ENCODE measurements around the gene PIK3CD. TPM values are rescaled to one million over a fixed set of nuclear protein-coding genes. Genes with fewer than 3 reads are reported as not detected.
"Not testable (repeated sequence)": the region's sequence is repeated elsewhere in the genome, so short reads cannot be mapped to it uniquely, and the experiment has no call there.

PIK3CD gene
- total RNA-seq, 4 donors from 2014 or later = 16.5 to 23.0 (median 18.2) TPM

GRCh38 chr1:9701665-9702064 lies 50.1 kb downstream of the PIK3CD start:
- DNase-seq (ENCODE audit: low spot score) (no peak), ATAC-seq (ENCODE audit: low FRiP score) (no peak)
- no peak for TF ChIP-seq CTCF (IDR thresholded peaks at IDR 0.05)

- DNase-seq (ENCODE audit: low spot score) = no peak
- no peak for ATAC-seq (ENCODE audit: low FRiP score)
- no peak for TF ChIP-seq CTCF (IDR thresholded peaks at IDR 0.05)
These were observed 51.6 kb downstream of the PIK3CD start for GRCh38 chr1:9703165-9703509.

GRCh38 chr1:9703681-9704080 lies 52.1 kb downstream of the PIK3CD start:
- no peak for DNase-seq (ENCODE audit: low spot score)
- no peak for ATAC-seq (ENCODE audit: low FRiP score)
- TF ChIP-seq CTCF (IDR thresholded peaks at IDR 0.05) = no peak

DNA sequence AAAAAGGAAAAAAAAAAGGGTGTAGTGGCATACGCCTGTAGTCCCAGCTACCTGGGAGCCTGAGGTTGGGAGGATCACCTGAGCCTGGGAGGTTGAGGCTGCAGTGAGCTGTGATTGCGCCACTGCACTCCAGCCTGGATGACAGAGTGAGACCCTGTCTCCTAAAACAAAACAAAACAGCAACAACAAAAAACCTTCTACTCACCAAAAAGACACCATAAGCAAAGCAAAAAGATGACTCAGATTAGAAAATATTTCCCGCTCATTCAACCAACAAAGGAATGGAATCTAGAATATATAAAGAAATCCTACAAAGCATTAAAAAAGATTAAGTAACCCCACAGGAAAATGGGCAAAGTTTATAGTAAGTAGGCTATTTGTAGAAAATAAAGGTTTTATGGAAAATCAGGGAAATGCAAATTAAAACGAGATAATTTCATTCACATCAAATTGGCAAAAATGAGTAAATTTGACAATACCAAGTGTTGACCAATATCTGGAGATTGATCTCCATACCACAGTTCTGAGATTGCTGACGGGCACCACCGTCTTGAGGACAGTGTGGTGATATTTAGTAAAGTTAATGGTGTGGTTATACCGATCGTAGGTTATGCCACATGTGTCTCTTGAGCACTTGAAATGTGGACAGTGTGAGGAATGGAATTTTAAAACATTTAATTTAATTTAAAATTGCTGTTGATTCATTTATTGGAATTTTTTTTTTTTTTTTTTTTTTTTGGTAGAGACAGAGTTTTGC lies 54.0 kb downstream of the PIK3CD start:
- no peak for TF ChIP-seq CTCF (IDR thresholded peaks at IDR 0.05)
- no peak for DNase-seq (ENCODE audit: low spot score)
- ATAC-seq (ENCODE audit: low FRiP score) = no peak

DNA sequence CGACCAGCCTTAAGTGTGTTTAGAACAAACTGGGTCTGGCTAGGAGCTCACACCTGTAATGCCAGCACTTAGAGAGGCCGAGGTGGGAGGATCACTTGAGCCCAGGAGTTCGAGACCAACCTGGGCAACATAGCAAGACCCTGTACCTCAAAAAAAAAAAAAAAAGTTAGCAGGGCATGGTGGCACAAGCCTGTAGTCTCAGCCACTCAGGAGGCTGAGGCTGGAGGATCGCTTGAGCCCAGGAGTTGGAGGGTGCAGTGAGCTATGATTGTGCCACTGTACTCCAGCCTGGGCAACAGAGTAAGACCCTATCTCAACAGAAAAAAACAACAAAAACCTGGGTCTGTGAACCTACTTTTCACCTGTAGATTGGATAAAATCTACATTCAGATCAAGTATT lies 54.6 kb downstream of the PIK3CD start:
- no peak for TF ChIP-seq CTCF (IDR thresholded peaks at IDR 0.05)
- no peak for ATAC-seq (ENCODE audit: low FRiP score)

GRCh38 chr1:9710037-9710436 lies 58.5 kb downstream of the PIK3CD start:
- DNase-seq (ENCODE audit: low spot score) (no peak), ATAC-seq (ENCODE audit: low FRiP score) (no peak)
- TF ChIP-seq CTCF (IDR thresholded peaks at IDR 0.05) = no peak

More for the DNA sequence above, 54.6 kb downstream of the PIK3CD start:
- DNase-seq (ENCODE audit: low spot score) = no peak

DNA sequence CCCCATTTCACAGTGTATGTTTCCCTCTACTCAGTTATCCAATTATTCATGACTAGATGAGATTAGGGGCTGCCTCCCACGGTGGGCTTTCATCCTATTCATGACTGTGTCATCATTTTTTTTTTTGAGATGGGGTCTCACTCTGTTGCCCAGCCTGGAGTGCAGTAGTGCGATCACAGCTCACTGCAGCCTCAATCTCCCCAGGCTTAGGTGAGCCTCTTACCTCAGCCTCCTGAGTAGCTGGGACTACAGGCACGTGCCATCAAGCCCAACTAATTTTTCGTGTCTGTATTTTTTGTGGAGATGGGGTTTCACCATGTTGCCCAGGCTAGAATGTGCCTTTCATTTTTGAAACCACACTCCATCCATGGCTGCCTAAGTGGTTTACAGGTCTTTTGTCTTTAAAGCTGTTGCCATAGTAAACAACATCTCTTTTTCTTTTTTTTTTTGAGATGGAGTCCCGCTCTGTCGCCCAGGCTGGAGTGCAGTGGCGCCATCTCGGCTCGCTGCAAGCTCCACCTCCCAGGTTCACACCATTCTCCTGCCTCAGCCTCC lies 60.0 kb downstream of the PIK3CD start:
- ATAC-seq (ENCODE audit: low FRiP score) = no peak
- no peak for DNase-seq (ENCODE audit: low spot score)
- no peak for TF ChIP-seq CTCF (IDR thresholded peaks at IDR 0.05)

DNA sequence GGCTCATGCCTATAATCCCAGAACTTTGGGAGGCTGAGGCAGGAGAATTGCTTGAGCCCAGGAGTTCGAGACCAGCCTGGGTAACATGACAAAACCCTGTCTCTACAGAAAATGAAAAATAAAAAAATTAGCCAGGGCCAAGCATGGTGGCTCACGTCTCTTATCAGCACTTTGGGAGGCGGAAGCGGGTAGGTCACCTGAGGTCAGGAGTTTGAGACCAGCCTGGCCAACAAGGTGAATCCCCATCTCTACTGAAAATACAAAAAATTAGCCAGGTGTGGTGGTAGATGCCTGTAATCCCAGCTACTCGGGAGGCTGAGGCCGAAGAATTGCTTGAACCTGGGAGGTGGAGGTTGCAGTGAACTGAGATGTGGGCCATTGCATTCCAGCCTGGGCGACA lies 61.2 kb downstream of the PIK3CD start:
- DNase-seq (ENCODE audit: low spot score); ATAC-seq (ENCODE audit: low FRiP score): not testable (repeated sequence)
